Measurements from ENCODE around the gene SPATA24.

The SPATA24 gene

DNA sequence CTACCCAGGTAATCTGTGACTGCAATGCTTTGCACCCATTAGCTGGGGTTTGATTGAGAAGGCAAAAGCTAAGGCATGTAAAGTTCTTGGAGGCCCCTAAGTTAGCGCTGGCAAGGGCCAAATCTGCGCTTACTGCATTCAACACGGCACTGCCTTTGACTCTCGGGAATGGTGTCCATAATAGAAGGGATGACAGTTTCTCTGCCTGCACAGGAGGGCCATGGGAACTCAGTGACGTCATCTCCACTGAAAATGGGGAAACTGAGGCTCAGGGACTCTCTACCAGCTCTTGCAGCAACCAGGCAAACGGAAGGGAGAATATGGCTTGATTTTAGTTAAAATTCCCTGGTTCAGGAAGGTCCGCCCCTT, 487 bp downstream of the SPATA24 start:
- Histone ChIP-seq H3K4me1 (ENCODE audit: control insufficient read depth in 1 of 2, insufficient read depth in 2 of 2, low read length in 2 of 2) (peaks cover 5 to 12% of the 10 kb centered on the region in 2 donors), H3K36me3 (ENCODE audit: control insufficient read depth in 1 of 2, insufficient read depth in 2 of 2, low read length in 2 of 2) (peaks cover 0 to 4% of the 10 kb centered on the region in 2 donors), H3K4me3 (ENCODE audit: low read depth in 1 of 2, low read length in 2 of 2) (peak overlapping the region; percentile 66 to 77), H3K27me3 (ENCODE audit: low read depth, low read length) (no peaks in the 10 kb centered on the region), H3K27ac (ENCODE audit: low read length) (peak overlapping the region; percentile 87), H3K9me3 (ENCODE audit: control insufficient read depth in 1 of 2, low read length in 2 of 2) (no peaks in the 10 kb centered on the region)

GRCh38 chr5:139402561-139403158, 1.2 kb downstream of the SPATA24 start:
- Histone ChIP-seq H3K4me1 (ENCODE audit: control insufficient read depth in 1 of 2, insufficient read depth in 2 of 2, low read length in 2 of 2) (peaks cover 5 to 12% of the 10 kb centered on the region in 2 donors), H3K27ac (ENCODE audit: low read length) (no peak overlapping the region), H3K36me3 (ENCODE audit: control insufficient read depth in 1 of 2, insufficient read depth in 2 of 2, low read length in 2 of 2) (peaks cover 0 to 4% of the 10 kb centered on the region in 2 donors), H3K9me3 (ENCODE audit: control insufficient read depth in 1 of 2, low read length in 2 of 2) (no peaks in the 10 kb centered on the region), H3K4me3 (ENCODE audit: low read depth in 1 of 2, low read length in 2 of 2) (peak overlapping the region in 1 of 2 donors; percentile 77), H3K27me3 (ENCODE audit: low read depth, low read length) (no peaks in the 10 kb centered on the region)

DNA sequence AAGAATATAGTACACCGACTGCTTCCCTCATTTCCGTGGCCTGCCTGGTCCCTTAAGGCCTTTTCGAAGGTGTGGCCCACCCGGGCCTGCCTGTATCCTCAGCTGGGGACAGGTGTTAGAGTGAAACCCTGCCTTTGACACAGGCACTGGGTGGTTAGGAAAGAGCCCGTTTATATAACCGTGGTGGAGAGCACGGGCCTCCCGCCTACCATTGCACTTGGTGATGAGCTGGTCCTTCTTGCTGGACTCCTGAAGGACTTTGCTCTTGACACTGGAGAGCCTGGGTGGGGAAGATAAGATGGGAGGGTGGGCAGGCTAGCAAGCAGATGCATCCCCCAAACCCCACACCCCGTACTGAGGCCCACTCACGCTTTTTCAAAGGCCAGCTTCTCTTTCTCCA, 2.3 kb downstream of the SPATA24 start:
- H3K4me3 ChIP-seq (ENCODE audit: low read depth in 1 of 2, low read length in 2 of 2): no peak overlapping the region
- H3K27me3 ChIP-seq (ENCODE audit: low read depth, low read length): no peaks in the 10 kb centered on the region
- no peak overlapping the region for H3K27ac ChIP-seq (ENCODE audit: low read length)
- no peaks in the 10 kb centered on the region for H3K9me3 ChIP-seq (ENCODE audit: control insufficient read depth in 1 of 2, low read length in 2 of 2)
- peaks cover 5 to 12% of the 10 kb centered on the region in 2 donors for H3K4me1 ChIP-seq (ENCODE audit: control insufficient read depth in 1 of 2, insufficient read depth in 2 of 2, low read length in 2 of 2)
- peaks cover 0 to 4% of the 10 kb centered on the region in 2 donors for H3K36me3 ChIP-seq (ENCODE audit: control insufficient read depth in 1 of 2, insufficient read depth in 2 of 2, low read length in 2 of 2)

DNA sequence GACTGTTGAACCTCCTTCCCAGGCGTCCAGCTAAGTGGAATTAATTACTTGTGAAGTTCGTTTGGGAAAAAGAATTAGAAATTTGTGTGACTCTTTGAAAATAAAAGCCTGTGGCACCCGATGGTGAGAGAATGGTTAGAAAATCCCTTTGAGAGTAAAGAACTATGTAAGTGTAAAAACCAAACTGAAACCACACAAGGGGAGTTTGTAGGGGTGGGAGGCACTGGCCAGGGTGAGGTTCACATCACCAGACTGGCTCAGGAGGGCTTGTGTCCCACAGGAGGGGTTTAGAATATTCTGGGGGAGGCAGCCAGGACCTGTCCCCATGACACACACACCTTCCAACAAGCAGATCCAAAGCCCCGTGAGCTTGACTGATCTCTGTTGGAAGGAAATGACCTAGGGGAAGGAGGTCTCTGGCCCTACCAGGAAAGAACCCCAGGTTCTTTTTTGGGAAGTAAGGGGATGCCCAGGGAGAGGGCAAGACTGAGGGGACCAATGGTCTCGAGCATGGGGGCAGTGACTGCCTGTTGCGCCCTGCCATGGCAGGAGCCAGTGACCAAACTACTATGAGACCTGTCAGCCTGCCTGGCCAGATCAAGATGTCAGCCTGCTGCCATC, 4.3 kb downstream of the SPATA24 start:
- H3K27me3 ChIP-seq (ENCODE audit: low read depth, low read length): no peaks in the 10 kb centered on the region
- no peak overlapping the region for H3K4me3 ChIP-seq (ENCODE audit: low read depth in 1 of 2, low read length in 2 of 2)
- no peak overlapping the region for H3K27ac ChIP-seq (ENCODE audit: low read length)
- no peaks in the 10 kb centered on the region for H3K9me3 ChIP-seq (ENCODE audit: control insufficient read depth in 1 of 2, low read length in 2 of 2)
- peaks cover 3 to 20% of the 10 kb centered on the region in 2 donors for H3K4me1 ChIP-seq (ENCODE audit: control insufficient read depth in 1 of 2, insufficient read depth in 2 of 2, low read length in 2 of 2)
- peaks cover 0 to 4% of the 10 kb centered on the region in 2 donors for H3K36me3 ChIP-seq (ENCODE audit: control insufficient read depth in 1 of 2, insufficient read depth in 2 of 2, low read length in 2 of 2)

DNA sequence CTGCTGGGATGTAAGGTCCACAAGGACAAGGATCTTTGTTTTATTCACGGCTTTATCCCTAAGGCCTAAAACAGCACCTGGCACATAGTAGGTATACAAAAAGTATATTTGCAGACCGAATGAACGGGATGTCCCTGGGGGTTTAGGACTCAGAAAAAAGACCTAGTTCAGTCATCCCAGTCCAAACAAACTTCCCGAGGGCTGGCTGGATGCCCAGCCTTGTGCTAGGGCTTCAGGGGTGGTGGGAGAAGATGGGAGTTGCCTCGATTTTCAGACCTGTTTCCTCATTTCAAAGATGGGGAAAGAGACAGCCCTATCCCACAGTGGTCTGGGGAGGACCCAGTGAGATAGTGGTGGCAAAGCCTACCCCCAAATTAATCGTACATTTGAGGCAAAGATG, 6.0 kb downstream of the SPATA24 start:
- Histone ChIP-seq H3K9me3 (ENCODE audit: control insufficient read depth in 1 of 2, low read length in 2 of 2) (no peaks in the 10 kb centered on the region), H3K27me3 (ENCODE audit: low read depth, low read length) (peaks cover 11% of the 10 kb centered on the region)

DNA sequence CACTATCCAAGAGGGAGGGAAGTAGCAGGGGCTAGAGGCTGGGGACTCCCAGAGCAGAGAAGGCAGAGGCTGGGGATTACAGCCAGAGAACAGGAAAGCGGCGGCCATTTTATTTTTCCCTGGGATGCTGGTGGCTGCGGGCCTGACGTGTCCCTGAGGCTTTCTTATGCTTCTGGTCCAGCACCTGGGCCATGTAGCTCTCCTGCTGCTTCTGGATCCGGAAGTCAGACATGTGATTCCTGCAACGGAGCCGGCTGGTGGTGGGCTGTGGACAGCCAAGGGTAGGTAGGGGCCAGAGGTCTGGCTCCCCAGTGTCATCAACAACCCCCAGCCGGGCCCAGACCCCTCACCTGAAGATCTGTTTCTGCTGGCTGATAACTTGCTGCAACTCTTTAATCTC, 7.2 kb downstream of the SPATA24 start:
- peaks cover 11% of the 10 kb centered on the region for H3K27me3 ChIP-seq (ENCODE audit: low read depth, low read length)
- H3K27ac ChIP-seq (ENCODE audit: low read length): no peak overlapping the region
- H3K4me3 ChIP-seq (ENCODE audit: low read depth in 1 of 2, low read length in 2 of 2): no peak overlapping the region
- H3K9me3 ChIP-seq (ENCODE audit: control insufficient read depth in 1 of 2, low read length in 2 of 2): no peaks in the 10 kb centered on the region
- H3K4me1 ChIP-seq (ENCODE audit: control insufficient read depth in 1 of 2, insufficient read depth in 2 of 2, low read length in 2 of 2): peaks cover 0 to 32% of the 10 kb centered on the region in 2 donors
- H3K36me3 ChIP-seq (ENCODE audit: control insufficient read depth in 1 of 2, insufficient read depth in 2 of 2, low read length in 2 of 2): peaks cover 0 to 4% of the 10 kb centered on the region in 2 donors

More for the DNA sequence above, 6.0 kb downstream of the SPATA24 start:
- Histone ChIP-seq H3K4me3 (ENCODE audit: low read depth in 1 of 2, low read length in 2 of 2) (no peak overlapping the region), H3K4me1 (ENCODE audit: control insufficient read depth in 1 of 2, insufficient read depth in 2 of 2, low read length in 2 of 2) (peaks cover 0 to 25% of the 10 kb centered on the region in 2 donors), H3K36me3 (ENCODE audit: control insufficient read depth in 1 of 2, insufficient read depth in 2 of 2, low read length in 2 of 2) (peaks cover 0 to 4% of the 10 kb centered on the region in 2 donors), H3K27ac (ENCODE audit: low read length) (no peak overlapping the region)

DNA sequence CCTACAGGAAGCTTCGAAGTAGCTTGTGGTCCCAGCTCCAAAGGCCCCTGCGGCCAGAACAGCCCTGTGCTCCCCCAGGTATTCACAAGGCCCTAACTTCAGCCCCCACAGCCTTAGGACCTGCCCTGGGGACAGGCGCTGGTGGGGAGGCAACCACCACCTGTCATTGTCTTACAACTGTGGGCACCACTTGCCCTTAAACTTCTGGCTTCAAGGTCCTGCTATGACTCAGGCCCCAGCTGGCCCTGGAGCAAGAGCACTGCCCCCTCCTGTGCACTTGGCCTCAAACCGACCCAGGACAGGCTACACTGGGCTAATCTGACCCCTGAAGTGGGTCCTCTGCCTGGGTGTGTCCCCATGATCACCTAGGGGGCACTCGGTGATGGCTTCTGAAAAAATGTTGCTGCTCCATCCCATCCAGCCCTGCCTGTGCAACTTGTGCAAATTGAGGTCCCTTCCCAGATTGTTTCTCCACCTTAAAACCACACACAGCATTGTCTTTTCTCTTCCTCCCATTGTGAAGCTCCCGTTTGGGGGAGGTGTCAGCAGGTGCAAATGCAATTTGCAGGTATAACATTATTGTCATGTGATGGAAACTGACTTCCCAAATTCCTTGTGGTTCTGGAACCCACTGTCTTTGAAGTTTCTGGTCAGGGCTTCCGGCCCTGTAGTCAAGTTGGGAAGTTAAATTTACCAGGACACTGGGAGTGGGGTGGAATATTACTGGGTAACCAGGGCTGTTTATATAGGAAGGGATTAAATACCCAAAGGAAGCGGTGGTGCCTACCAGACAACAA, 7.8 kb downstream of the SPATA24 start:
- Histone ChIP-seq H3K9me3 (ENCODE audit: control insufficient read depth in 1 of 2, low read length in 2 of 2) (no peaks in the 10 kb centered on the region), H3K4me1 (ENCODE audit: control insufficient read depth in 1 of 2, insufficient read depth in 2 of 2, low read length in 2 of 2) (peaks cover 0 to 32% of the 10 kb centered on the region in 2 donors), H3K36me3 (ENCODE audit: control insufficient read depth in 1 of 2, insufficient read depth in 2 of 2, low read length in 2 of 2) (no peaks in the 10 kb centered on the region), H3K27ac (ENCODE audit: low read length) (no peak overlapping the region), H3K4me3 (ENCODE audit: low read depth in 1 of 2, low read length in 2 of 2) (no peak overlapping the region), H3K27me3 (ENCODE audit: low read depth, low read length) (peaks cover 11% of the 10 kb centered on the region)

- Histone ChIP-seq H3K36me3 (ENCODE audit: control insufficient read depth in 1 of 2, insufficient read depth in 2 of 2, low read length in 2 of 2) (no peaks in the 10 kb centered on the region), H3K27me3 (ENCODE audit: low read depth, low read length) (peaks cover 11% of the 10 kb centered on the region), H3K27ac (ENCODE audit: low read length) (no peak within 1 kb of the TSS), H3K4me1 (ENCODE audit: control insufficient read depth in 1 of 2, insufficient read depth in 2 of 2, low read length in 2 of 2) (peaks cover 0 to 32% of the 10 kb centered on the region in 2 donors), H3K9me3 (ENCODE audit: control insufficient read depth in 1 of 2, low read length in 2 of 2) (no peaks in the 10 kb centered on the region), H3K4me3 (ENCODE audit: low read depth in 1 of 2, low read length in 2 of 2) (peak within 1 kb of the TSS; percentile 55 to 68)
Measured at GRCh38 chr5:139394654-139395566, 9.0 kb downstream of the SPATA24 start, which contains the start of gene PROB1. Gene PROB1, minus strand, starts transcription at chr5:139395104. Its CDS starts 23 bp downstream, at chr5:139395081.

GRCh38 chr5:139394123-139394653, 9.7 kb downstream of the SPATA24 start:
- no peaks in the 10 kb centered on the region for H3K36me3 ChIP-seq (ENCODE audit: control insufficient read depth in 1 of 2, insufficient read depth in 2 of 2, low read length in 2 of 2)
- H3K9me3 ChIP-seq (ENCODE audit: control insufficient read depth in 1 of 2, low read length in 2 of 2): no peaks in the 10 kb centered on the region
- H3K27me3 ChIP-seq (ENCODE audit: low read depth, low read length): peaks cover 11% of the 10 kb centered on the region
- peak overlapping the region; percentile 55 to 68 for H3K4me3 ChIP-seq (ENCODE audit: low read depth in 1 of 2, low read length in 2 of 2)
- peaks cover 0 to 32% of the 10 kb centered on the region in 2 donors for H3K4me1 ChIP-seq (ENCODE audit: control insufficient read depth in 1 of 2, insufficient read depth in 2 of 2, low read length in 2 of 2)
- H3K27ac ChIP-seq (ENCODE audit: low read length): no peak overlapping the region

DNA sequence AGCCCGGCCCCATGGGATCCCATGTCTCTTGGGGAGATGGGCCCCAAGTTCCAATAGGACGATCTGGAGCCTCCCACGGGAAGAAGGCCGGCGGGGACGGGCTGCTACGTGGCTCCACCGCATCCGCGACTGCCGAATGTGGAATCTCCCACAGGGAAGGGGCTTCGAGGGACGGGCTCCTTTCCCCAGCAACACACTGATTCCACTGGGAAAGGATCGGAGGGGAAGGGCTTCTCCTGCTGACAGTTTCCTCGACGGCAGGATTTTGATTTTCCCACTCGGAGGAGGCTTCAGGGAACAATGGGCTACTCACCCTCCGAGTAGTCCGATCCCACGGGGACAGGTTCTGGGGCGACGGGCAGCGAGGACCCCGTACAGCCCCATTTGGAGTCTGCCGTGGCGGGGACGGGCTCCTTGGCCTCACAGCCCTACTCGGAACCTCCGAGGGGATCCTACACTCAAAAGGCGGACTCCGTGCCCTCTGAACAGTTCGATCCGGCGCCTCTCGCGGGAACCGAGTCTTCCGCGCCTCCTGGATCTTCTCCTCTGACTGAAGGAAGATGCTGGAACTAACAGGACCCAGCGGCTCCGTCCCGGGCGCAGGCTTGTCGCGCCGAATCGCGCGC, 10.3 kb downstream of the SPATA24 start:
- H3K27ac ChIP-seq (ENCODE audit: low read length): no peak overlapping the region
- no peaks in the 10 kb centered on the region for H3K9me3 ChIP-seq (ENCODE audit: control insufficient read depth in 1 of 2, low read length in 2 of 2)
- H3K27me3 ChIP-seq (ENCODE audit: low read depth, low read length): peaks cover 11% of the 10 kb centered on the region
- H3K4me3 ChIP-seq (ENCODE audit: low read depth in 1 of 2, low read length in 2 of 2): peak overlapping the region; percentile 55 to 68
- H3K4me1 ChIP-seq (ENCODE audit: control insufficient read depth in 1 of 2, insufficient read depth in 2 of 2, low read length in 2 of 2): peaks cover 0 to 32% of the 10 kb centered on the region in 2 donors
- no peaks in the 10 kb centered on the region for H3K36me3 ChIP-seq (ENCODE audit: control insufficient read depth in 1 of 2, insufficient read depth in 2 of 2, low read length in 2 of 2)

Measured in muscle layer of duodenum (tissue), 2 donors.